Left ventricle myocardium inferior (tissue), 1 donor: Measurements from ENCODE around the gene DYRK2. TPM values are rescaled to one million over a fixed set of nuclear protein-coding genes. Genes with fewer than 3 reads are reported as not detected.

Source experiments
- DNase-seq: peaks from one replicate; pipeline ENCODE4 v3.0.0-alpha.2; 2020
- H3K27ac ChIP-seq: fragments of 200-600 bp; replicated peaks from 2 replicates; pipeline ENCODE4 v1.8.0; 2021
- H3K27me3 ChIP-seq: fragments of 200-600 bp; 2 replicates; pipeline ENCODE4 v1.8.0; 2021; ENCODE audit warnings: low read depth
- H3K36me3 ChIP-seq: fragments of 200-600 bp; 2 replicates; pipeline ENCODE4 v1.8.0; 2021
- H3K4me1 ChIP-seq: fragments of 200-600 bp; 2 replicates; pipeline ENCODE4 v1.8.0; 2021
- H3K4me3 ChIP-seq: fragments of 200-600 bp; 2 replicates; pipeline ENCODE4 v1.8.0; 2021; ENCODE audit warnings: mild to moderate bottlenecking, moderate library complexity
- H3K9me3 ChIP-seq: fragments of 200-600 bp; replicated peaks from 2 replicates; pipeline ENCODE4 v1.8.0; 2021
- intact Hi-C: fragments of 100-400 bp; cut with micrococcal nuclease; formaldehyde crosslinking; loops from one replicate; pipeline ENCODE4 v1.11.0; 2022
- total RNA-seq: library from RNA; stranded (reverse); fragmentation: NEBNext Ultra II Directional; extraction: Animal tissue kit (Norgen Biotek cat#: 25700); gene quantifications from one replicate; pipeline ENCODE4 v1.2.1, GENCODE V29; 2021
- TF ChIP-seq, protein P1 (sequence below): fragments of 200-600 bp; IDR thresholded peaks from 2 replicates; pipeline ENCODE4 v1.8.0; 2021; ENCODE audit warnings: antibody characterized with exemption, mild to moderate bottlenecking, borderline replicate concordance
- donor health status: DM: no; HTN: yes; CAD: no; lungs with severe emphysema.

The DYRK2 gene
- total RNA-seq, 1 donor from 2014 or later, result 42.6 TPM

DNA sequence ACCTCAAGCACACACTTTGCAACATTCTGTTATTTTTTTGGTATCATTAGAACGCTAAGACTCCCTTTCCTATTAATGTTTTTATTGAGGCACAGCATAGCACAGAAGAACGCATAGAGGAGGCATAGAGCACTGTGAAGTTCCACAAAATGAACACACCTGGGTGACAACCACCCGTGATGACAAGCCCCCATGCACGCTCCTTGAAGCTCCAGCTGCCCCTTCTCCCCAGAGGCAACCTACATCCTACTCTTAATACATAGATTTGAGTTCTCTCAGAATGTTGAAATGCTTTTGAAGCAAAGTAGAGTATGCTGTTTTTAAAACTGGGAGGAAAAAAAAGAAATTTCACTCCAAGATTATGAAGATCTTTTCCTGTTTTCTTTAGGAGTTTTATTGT, 55.5 kb downstream of the DYRK2 start:
- no peaks in the 10 kb centered on the region for H3K27me3 ChIP-seq
- no peak overlapping the region for H3K4me3 ChIP-seq
- H3K36me3 ChIP-seq, result no peaks in the 10 kb centered on the region
- no peaks in the 10 kb centered on the region for H3K9me3 ChIP-seq
- intact Hi-C loops, result no loop called here
- no peak for DNase-seq
- peaks cover 27% of the 10 kb centered on the region for H3K4me1 ChIP-seq
- H3K27ac ChIP-seq, result no peak overlapping the region
- TF ChIP-seq, protein P1, sequence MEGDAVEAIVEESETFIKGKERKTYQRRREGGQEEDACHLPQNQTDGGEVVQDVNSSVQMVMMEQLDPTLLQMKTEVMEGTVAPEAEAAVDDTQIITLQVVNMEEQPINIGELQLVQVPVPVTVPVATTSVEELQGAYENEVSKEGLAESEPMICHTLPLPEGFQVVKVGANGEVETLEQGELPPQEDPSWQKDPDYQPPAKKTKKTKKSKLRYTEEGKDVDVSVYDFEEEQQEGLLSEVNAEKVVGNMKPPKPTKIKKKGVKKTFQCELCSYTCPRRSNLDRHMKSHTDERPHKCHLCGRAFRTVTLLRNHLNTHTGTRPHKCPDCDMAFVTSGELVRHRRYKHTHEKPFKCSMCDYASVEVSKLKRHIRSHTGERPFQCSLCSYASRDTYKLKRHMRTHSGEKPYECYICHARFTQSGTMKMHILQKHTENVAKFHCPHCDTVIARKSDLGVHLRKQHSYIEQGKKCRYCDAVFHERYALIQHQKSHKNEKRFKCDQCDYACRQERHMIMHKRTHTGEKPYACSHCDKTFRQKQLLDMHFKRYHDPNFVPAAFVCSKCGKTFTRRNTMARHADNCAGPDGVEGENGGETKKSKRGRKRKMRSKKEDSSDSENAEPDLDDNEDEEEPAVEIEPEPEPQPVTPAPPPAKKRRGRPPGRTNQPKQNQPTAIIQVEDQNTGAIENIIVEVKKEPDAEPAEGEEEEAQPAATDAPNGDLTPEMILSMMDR, result no peak

- intact Hi-C loops, result no loop called here
- Histone ChIP-seq H3K27ac (peak overlapping the region; percentile 44), H3K9me3 (no peaks in the 10 kb centered on the region), H3K4me3 (no peak overlapping the region), H3K27me3 (no peaks in the 10 kb centered on the region), H3K36me3 (no peaks in the 10 kb centered on the region), H3K4me1 (peaks cover 35% of the 10 kb centered on the region)
- TF ChIP-seq, protein P1, result no peak
- no peak for DNase-seq
Observed at GRCh38 chr12:67705394-67706370, 57.1 kb downstream of the DYRK2 start.

DNA sequence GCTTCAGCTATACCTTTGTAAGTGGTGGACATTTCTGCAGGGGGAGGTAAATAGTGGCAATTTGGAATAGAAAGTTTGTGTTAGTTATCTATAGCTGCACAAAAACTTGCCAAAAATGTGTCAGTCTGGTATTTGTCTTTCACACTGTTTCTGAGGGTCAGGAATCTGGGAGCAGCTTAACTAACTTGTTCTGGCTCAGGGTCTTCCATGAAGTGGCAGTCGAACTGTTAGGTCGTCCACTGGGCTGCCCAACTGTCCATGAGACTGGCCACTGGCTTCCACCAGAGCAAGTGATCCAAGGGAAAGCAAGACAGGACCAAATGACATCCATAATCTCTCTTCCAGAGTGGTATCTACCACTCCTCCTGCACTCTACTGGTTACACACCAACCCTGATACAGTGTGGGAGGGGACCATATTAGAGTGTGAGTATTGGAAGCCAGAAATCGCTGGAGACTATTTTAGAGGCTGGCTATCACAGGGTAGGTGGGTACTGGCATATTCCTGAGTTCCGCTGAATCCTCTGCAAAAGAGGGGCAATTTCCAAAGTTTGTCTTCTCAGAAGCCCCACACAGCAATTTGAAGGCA, 60.9 kb downstream of the DYRK2 start:
- TF ChIP-seq, protein P1, result no peak
- no peak for DNase-seq
- intact Hi-C loops, result no loop called here
- Histone ChIP-seq H3K27ac (peak overlapping the region; percentile 68), H3K27me3 (no peaks in the 10 kb centered on the region), H3K4me1 (peaks cover 35% of the 10 kb centered on the region), H3K4me3 (no peak overlapping the region), H3K9me3 (no peaks in the 10 kb centered on the region), H3K36me3 (no peaks in the 10 kb centered on the region)

GRCh38 chr12:67710582-67710981, 62.0 kb downstream of the DYRK2 start:
- H3K36me3 ChIP-seq, result no peaks in the 10 kb centered on the region
- H3K4me3 ChIP-seq, result no peak overlapping the region
- TF ChIP-seq, protein P1, result no peak
- H3K9me3 ChIP-seq, result no peaks in the 10 kb centered on the region
- no peak for DNase-seq
- peaks cover 27% of the 10 kb centered on the region for H3K4me1 ChIP-seq
- H3K27me3 ChIP-seq, result no peaks in the 10 kb centered on the region
- intact Hi-C loops, result no loop called here
- peak overlapping the region; percentile 68 for H3K27ac ChIP-seq

GRCh38 chr12:67712011-67712410, 63.5 kb downstream of the DYRK2 start:
- DNase-seq, result no peak
- H3K36me3 ChIP-seq, result no peaks in the 10 kb centered on the region
- no peaks in the 10 kb centered on the region for H3K27me3 ChIP-seq
- peaks cover 26% of the 10 kb centered on the region for H3K4me1 ChIP-seq
- H3K9me3 ChIP-seq, result no peaks in the 10 kb centered on the region
- H3K4me3 ChIP-seq, result no peak overlapping the region
- H3K27ac ChIP-seq, result no peak overlapping the region
- TF ChIP-seq, protein P1, result no peak
- intact Hi-C loops, result no loop called here
